Upper lobe of right lung (tissue), 1 donor: ENCODE results near the gene MYCBP2. TPM values are rescaled to one million over a fixed set of nuclear protein-coding genes. Genes with fewer than 3 reads are reported as not detected.

Experiments used
- ATAC-seq: fragments of 200-7000 bp; cut with Tn5 transposase; one replicate; pipeline ENCODE4 v1.9.1; 2020; ENCODE audit warnings: mild to moderate bottlenecking, moderate library complexity
- DNase-seq: peaks from one replicate; pipeline ENCODE4 v3.0.0-alpha.2; 2020
- H3K27ac ChIP-seq: fragments of 200-600 bp; one replicate; pipeline ENCODE4 v1.8.0; 2022
- H3K27me3 ChIP-seq: fragments of 200-600 bp; one replicate; pipeline ENCODE4 v1.8.0; 2022; ENCODE audit warnings: mild to moderate bottlenecking
- H3K36me3 ChIP-seq: fragments of 200-600 bp; one replicate; pipeline ENCODE4 v1.8.0; 2022
- H3K4me1 ChIP-seq: fragments of 200-600 bp; one replicate; pipeline ENCODE4 v1.8.0; 2022
- H3K4me3 ChIP-seq: fragments of 200-600 bp; one replicate; pipeline ENCODE4 v1.8.0; 2022; ENCODE audit warnings: mild to moderate bottlenecking
- H3K9me3 ChIP-seq: fragments of 200-600 bp; one replicate; pipeline ENCODE4 v1.8.0; 2022
- CTCF ChIP-seq: fragments of 200-600 bp; IDR thresholded peaks from one replicate; pipeline ENCODE4 v1.8.0; 2022; ENCODE audit warnings: antibody characterized with exemption
- intact Hi-C: fragments of 100-400 bp; cut with DNase I; formaldehyde crosslinking; loops from one replicate; pipeline ENCODE4 v1.11.0; 2022
- total RNA-seq: library from RNA; stranded (reverse); fragmentation: NEBNext Ultra II Directional; extraction: Animal tissue kit (Norgen Biotek cat#: 25700); gene quantifications from one replicate; pipeline ENCODE4 v1.2.1, GENCODE V29; 2021
- donor health status: DM: no; HTN: yes; CAD: no; lungs with severe emphysema.

Gene MYCBP2
- total RNA-seq, 1 donor from 2014 or later = 94.2 TPM

- peaks cover 41% of the 10 kb centered on the region for H3K4me1 ChIP-seq
- H3K27me3 ChIP-seq = no peaks in the 10 kb centered on the region
- no peak overlapping the region for H3K27ac ChIP-seq
- H3K9me3 ChIP-seq = no peaks in the 10 kb centered on the region
- no peaks in the 10 kb centered on the region for H3K36me3 ChIP-seq
- DNase-seq (no peak), ATAC-seq (no peak)
- intact Hi-C loops = no loop called here
- H3K4me3 ChIP-seq = no peak overlapping the region
- TF ChIP-seq CTCF = no peak
Observed at GRCh38 chr13:77313923-77314322, 13.0 kb downstream of the MYCBP2 start.

DNA sequence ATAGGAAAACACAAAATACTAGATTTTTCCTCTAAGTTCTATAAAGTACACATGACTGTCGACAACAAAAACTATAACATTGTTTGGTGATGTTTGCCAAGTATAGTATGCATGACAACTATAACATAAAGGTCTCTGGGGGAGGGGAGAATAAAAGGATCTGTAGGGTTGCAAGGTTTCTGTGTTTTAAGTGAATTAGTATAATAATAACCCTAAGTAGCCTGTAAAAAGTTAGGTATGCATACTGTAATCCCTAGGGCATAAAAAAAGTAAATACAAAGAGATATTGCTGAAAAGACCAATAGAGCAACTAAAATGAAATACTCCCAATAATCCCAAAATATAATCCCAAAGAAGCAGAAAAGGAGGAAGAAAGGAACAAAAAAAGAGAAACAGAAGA, 14.6 kb downstream of the MYCBP2 start:
- Histone ChIP-seq H3K4me3 (no peak overlapping the region), H3K9me3 (no peaks in the 10 kb centered on the region), H3K36me3 (no peaks in the 10 kb centered on the region), H3K27ac (no peak overlapping the region), H3K4me1 (peaks cover 47% of the 10 kb centered on the region), H3K27me3 (no peaks in the 10 kb centered on the region)
- intact Hi-C loops = no loop called here
- TF ChIP-seq CTCF = no peak
- DNase-seq (no peak), ATAC-seq (no peak)

- no peak for DNase-seq
- Histone ChIP-seq H3K27me3 (no peaks in the 10 kb centered on the region), H3K9me3 (no peaks in the 10 kb centered on the region), H3K36me3 (no peaks in the 10 kb centered on the region), H3K4me3 (no peak overlapping the region), H3K4me1 (peaks cover 53% of the 10 kb centered on the region), H3K27ac (no peak overlapping the region)
- no peak for TF ChIP-seq CTCF
- intact Hi-C loops = no loop called here
- ATAC-seq = no peak
Observed at GRCh38 chr13:77310579-77311279, 16.2 kb downstream of the MYCBP2 start.

GRCh38 chr13:77310161-77310560, 16.7 kb downstream of the MYCBP2 start:
- Histone ChIP-seq H3K4me1 (peaks cover 53% of the 10 kb centered on the region), H3K9me3 (no peaks in the 10 kb centered on the region), H3K27me3 (no peaks in the 10 kb centered on the region), H3K27ac (no peak overlapping the region), H3K4me3 (no peak overlapping the region), H3K36me3 (no peaks in the 10 kb centered on the region)
- no peak for DNase-seq
- intact Hi-C loops = no loop called here
- no peak for ATAC-seq
- TF ChIP-seq CTCF = no peak

DNA sequence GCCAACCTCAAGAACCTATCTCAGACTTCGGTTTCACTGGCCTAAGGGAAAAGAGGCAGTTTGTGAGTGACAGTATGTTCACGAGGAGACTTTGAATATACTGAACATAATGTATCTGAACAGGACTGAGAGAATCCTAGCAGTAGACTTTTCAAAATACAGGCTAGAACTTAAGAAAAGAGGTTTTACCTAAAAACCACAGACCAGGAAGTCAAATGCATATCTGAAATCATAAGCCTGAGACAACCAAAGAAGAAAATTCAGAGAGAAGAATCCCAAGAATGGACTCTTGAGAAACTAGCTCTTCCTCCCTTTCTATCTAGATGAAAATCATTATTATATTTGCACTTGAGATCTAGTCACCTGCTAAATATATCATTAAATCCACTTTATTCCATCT, 17.6 kb downstream of the MYCBP2 start:
- intact Hi-C loops = no loop called here
- peaks cover 52% of the 10 kb centered on the region for H3K4me1 ChIP-seq

More for the DNA sequence above, 17.6 kb downstream of the MYCBP2 start:
- H3K4me3 ChIP-seq = no peak overlapping the region
- no peaks in the 10 kb centered on the region for H3K36me3 ChIP-seq
- H3K27me3 ChIP-seq = no peaks in the 10 kb centered on the region
- H3K27ac ChIP-seq = no peak overlapping the region
- DNase-seq (no peak), ATAC-seq (no peak)
- no peak for TF ChIP-seq CTCF
- H3K9me3 ChIP-seq = no peaks in the 10 kb centered on the region
